NCI-H345 treated with DMSO at 0.1 percent for 48 hours (cell line): ENCODE measurements around the gene KIAA1328.
"Not testable (repeated sequence)": the region's sequence is repeated elsewhere in the genome, so short reads cannot be mapped to it uniquely, and the experiment has no call there.

Experiments used
- DNase-seq: peaks from one replicate; lab custom pipeline; 2025; ENCODE audit not compliant: unreplicated experiment; lab: John Stamatoyannopoulos, UW

Gene KIAA1328

GRCh38 chr18:36879796-36880195 is 50.9 kb downstream of the KIAA1328 start:
- not testable (repeated sequence) for DNase-seq

- no peak for DNase-seq
Observed at GRCh38 chr18:36885981-36886380, 57.1 kb downstream of the KIAA1328 start.

GRCh38 chr18:36887114-36887513 is 58.2 kb downstream of the KIAA1328 start:
- DNase-seq = no peak

DNA sequence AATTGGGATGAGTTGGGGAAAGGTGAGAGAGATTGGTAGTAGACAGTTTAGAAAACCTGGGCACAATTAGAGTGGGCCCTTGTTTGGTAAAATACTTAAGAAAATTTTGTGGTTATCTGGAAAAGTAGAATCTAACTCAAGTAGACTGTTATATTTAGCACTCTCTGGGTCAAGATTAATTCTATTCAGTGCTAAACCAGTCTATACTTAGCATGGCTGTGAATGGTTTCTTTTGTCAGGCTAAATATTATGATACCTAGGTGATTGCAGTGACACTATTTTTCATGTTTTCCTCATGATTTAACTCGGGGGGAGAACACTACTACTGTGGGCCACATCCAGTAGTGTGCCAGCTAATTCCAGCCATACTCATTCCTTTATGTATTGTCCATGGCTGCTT is 58.9 kb downstream of the KIAA1328 start:
- DNase-seq = no peak

DNA sequence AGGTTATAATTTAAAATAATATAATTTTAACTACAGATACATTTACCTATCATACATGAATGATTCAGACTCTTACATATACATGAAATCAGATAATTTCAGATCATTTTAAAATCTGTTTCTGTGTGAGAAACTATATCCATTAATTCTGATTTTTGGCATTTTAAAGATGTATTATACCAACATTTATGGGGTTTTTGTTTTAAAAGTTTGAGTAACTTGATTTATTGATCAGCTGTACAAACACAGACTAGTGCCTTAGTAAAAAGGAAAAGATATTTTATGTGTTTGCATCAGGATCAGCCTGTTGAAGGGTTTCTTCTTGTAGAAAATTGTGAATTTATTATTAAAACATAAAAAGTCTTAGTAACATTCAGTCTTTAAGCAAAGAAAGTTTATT is 59.9 kb downstream of the KIAA1328 start:
- DNase-seq = no peak

DNA sequence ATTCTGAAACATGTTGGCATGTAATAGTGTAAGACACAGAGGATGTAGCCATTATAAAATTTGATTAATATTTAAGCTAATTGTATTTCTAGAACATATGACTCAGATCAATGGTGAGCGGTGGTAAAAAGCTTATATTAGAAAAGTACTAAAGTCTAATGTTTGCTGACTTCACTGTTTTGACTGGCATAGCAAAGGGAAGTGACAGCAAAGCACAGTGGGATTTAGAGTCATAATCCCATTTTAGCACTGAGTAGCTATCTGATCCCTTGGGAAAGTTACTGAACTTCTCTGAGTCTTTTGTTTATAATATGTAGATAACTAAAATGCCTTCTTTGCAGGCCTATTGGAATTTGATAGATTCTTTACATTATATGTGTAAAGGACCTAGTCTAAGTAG is 60.4 kb downstream of the KIAA1328 start:
- DNase-seq = no peak

- DNase-seq = no peak
Observed at GRCh38 chr18:36889742-36890141, 60.8 kb downstream of the KIAA1328 start.

DNA sequence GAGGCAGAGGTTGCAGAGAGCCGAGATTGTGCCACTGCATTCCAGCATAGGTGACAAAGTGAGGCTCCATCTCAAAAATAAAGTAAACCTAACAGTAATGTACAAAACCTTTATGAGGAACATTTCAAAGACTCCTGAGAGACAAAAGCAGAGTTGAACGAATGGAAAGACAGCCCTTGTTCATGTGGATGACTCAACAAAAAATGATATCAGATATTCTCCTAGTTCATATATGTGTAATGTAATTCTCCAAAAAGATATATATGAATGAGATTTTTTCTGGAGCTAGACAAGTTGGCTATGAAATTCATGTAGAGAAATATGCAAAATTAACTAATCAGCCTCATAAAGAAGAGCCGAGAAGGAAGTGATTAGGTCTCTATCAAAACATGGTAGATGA is 61.7 kb downstream of the KIAA1328 start:
- DNase-seq = no peak

DNA sequence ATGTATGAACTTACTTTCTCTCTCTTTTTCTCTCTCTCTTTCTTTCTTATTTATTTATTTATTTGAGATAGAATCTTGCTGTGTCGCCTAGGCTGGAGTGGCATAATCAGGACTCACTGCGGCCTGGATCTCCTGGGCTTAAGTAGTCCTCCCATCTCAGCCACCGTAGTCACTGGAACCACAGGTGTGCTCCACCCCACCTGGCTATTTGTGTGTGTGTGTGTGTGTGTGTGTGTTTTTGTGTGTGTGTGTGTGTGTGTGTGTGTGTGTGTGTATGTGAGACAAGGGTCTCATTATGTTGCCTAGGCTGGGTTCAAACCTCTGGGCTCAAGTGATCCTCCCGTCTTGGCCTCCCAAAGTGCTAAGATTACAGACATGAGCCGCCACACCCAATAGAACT is 64.3 kb downstream of the KIAA1328 start:
- DNase-seq = no peak

DNA sequence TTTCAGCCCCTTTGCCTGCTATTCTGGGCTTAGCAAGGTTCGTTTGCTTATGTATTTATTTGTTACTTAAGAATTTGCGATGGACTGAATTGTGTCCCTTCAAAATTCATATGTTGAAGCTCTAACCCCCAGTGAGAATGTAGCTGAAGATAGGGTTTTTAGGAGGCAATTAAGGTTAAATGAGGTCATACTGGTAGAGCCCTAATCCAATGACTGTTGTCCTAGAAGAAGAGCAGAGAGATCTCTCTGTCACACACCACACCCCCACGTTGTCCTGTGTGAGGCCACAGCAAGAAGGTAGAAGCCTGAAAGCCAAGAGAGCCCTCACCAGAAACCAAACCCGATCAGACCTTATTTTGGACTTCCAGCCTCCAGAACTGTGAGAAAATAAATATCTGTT is 66.7 kb downstream of the KIAA1328 start:
- no peak for DNase-seq

DNA sequence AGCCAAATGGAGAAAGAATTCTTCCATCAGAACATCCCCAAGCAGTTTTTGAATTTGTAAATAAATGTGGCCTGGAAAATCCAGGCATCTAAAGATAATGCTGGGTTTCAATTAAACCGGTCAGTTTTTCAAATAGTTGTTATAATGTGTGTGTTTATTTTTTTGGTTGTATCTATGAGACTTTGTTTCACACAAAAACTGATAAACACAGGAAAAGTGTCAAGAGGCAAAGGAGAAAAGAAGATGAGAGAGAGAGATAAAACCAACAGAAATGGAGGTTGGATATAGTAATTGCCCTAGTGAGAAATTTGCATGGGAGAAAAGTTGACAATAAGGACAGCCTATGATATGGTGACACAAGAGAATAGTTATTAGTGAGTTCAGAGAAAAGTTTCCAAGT is 68.3 kb downstream of the KIAA1328 start:
- DNase-seq = no peak

DNA sequence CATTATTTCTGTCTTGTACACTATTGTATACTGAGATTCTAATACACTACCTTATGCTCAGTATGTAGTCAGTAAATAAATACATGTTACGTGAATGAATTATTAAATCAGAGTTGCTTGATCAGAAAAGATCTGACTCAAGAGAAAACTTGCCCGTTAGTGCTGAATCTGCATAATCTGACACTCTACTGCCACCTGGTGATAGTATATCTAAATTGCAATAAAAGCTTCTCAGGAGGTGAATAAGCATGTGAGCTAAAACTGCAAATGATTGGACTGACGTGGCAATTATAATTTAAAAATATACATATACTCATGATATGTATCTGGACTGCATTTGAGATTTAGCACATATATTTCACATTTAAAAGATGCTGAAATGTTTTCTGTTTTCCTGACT is 70.4 kb downstream of the KIAA1328 start:
- no peak for DNase-seq

DNA sequence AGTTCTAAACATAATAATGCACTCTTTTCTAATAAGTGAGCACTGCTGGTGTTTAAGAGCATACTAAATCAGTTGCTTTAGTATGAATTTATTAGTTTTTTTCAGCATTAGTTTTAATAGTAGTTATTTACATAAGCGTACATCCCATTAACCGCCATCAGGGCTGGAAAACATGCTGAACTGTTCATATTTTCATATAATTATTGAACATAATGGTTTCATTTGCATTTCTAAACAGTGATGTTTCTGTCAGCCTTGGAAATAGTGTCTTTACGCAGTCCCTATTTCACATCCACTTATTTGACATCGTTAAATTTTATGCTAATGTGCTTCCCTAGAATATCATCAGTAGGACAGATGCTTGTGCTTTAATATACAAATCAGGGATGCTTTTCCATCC is 71.5 kb downstream of the KIAA1328 start:
- no peak for DNase-seq

GRCh38 chr18:36901277-36901701 is 72.4 kb downstream of the KIAA1328 start:
- DNase-seq = no peak

- DNase-seq = no peak
Observed at GRCh38 chr18:36903215-36903928, 74.4 kb downstream of the KIAA1328 start.

GRCh38 chr18:36905571-36905970 is 76.6 kb downstream of the KIAA1328 start:
- no peak for DNase-seq

- DNase-seq = not testable (repeated sequence)
Observed at GRCh38 chr18:36909282-36909681, 80.4 kb downstream of the KIAA1328 start.

DNA sequence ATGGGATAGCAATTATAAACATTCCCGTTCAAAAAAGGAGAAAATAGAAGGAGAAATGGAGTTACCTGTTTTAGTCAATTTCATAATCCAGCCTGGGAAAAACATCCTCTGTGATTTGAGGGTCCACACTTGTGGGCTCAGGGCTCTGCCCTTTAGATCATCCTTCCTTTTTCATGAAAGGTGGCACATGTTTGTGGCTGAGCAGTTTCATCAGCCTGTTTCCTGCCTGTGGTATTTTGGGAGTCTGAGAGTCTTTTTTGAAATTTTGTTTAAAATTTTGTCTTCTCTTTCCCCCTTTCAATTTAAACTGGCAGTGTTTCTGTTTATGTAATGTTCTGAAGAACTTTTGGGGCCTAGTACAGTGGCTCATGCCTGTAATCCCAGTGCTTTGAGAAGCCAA is 84.0 kb downstream of the KIAA1328 start:
- DNase-seq = no peak

DNA sequence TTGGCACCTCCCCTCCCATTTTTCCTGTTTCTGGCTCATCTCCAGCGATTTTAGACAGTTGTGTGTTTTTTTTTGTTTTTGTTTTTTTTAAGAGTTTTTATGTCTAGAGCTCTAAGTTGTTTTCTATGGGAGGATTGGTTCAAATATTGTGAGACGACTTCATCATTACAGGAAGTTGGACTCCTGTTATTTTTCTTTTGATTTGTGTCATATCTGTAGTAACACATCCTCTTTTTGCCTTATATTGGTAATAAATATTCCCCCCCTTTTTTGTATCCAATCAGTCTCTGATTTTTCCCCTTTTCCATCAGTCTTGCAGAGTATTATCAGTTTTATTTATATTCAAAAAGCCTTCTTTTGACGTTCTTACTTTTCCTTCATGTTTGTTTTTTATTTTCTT is 89.0 kb downstream of the KIAA1328 start:
- DNase-seq = no peak

DNA sequence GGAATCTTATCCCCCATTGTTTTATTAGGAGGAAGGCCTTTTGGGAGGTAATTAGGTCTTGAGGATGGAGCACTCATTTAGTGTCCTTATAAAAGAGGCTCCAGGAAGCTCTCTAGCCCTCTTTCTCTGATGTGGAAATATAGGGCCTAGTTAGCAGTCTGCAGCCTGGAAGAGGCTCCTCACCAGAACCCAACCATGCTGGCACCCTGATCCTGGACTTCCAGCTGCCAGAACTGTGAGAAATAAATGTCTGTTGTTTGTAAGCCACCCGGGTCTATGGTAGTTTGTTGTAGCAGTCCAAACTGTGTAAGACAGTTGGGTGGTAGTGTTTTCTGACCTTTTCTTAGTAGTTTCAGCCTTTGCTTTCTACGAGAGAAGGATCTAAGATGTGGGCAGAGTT is 100.7 kb downstream of the KIAA1328 start:
- DNase-seq = no peak

DNA sequence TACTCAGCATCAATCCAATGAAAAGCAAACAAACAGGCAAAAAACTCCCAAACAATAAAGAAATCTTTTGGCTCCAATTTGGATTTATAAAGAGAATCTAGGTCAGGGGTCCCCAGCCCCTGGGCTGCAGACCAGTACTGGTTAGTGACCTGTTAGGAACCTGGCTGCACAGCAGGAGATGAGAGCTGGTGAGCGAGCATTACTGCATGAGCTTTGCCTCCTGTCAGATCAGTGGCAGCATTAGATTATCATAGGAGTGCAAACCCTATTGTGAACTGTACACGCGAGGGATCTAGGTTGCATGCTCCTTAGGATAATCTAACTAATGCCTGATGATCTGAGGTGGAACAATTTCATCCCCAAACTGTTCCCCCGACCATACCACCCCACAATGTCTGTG is 102.2 kb downstream of the KIAA1328 start:
- DNase-seq = no peak

DNA sequence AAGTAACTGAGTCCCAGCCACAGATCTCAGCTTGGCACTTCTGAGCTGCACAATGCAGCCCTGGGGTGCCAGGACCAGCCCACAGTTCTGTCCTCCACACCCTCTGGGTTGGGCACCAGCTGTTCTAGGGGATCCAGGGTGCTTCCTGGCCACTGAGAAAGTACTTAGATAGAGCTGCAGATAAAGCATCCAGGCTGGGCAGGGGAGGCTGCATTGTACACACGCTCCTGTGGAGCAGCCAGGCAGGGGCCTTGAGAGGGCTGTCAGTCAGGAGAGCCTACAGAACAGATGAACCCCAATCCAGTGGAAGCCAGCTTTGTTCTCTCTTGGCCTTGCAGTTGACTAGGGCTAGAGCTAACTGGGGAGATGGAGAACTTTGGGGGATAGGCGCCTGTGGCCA is 104.6 kb downstream of the KIAA1328 start:
- no peak for DNase-seq

- DNase-seq = no peak
Observed at GRCh38 chr18:36934884-36935283, 106.0 kb downstream of the KIAA1328 start.
